Upper lobe of right lung (tissue), 1 donor: ENCODE results near the gene TRABD2B. TPM values are rescaled to one million over a fixed set of nuclear protein-coding genes. Genes with fewer than 3 reads are reported as not detected.

Experiments
- ATAC-seq: fragments of 200-7000 bp; cut with Tn5 transposase; one replicate; pipeline ENCODE4 v1.9.1; 2020; ENCODE audit warnings: mild to moderate bottlenecking, moderate library complexity
- DNase-seq: peaks from one replicate; pipeline ENCODE4 v3.0.0-alpha.2; 2020
- H3K27ac ChIP-seq: fragments of 200-600 bp; one replicate; pipeline ENCODE4 v1.8.0; 2022
- H3K27me3 ChIP-seq: fragments of 200-600 bp; one replicate; pipeline ENCODE4 v1.8.0; 2022; ENCODE audit warnings: mild to moderate bottlenecking
- H3K36me3 ChIP-seq: fragments of 200-600 bp; one replicate; pipeline ENCODE4 v1.8.0; 2022
- H3K4me1 ChIP-seq: fragments of 200-600 bp; one replicate; pipeline ENCODE4 v1.8.0; 2022
- H3K4me3 ChIP-seq: fragments of 200-600 bp; one replicate; pipeline ENCODE4 v1.8.0; 2022; ENCODE audit warnings: mild to moderate bottlenecking
- H3K9me3 ChIP-seq: fragments of 200-600 bp; one replicate; pipeline ENCODE4 v1.8.0; 2022
- CTCF ChIP-seq: fragments of 200-600 bp; IDR thresholded peaks from one replicate; pipeline ENCODE4 v1.8.0; 2022; ENCODE audit warnings: antibody characterized with exemption
- intact Hi-C: fragments of 100-400 bp; cut with DNase I; formaldehyde crosslinking; loops from one replicate; pipeline ENCODE4 v1.11.0; 2022
- total RNA-seq: library from RNA; stranded (reverse); fragmentation: NEBNext Ultra II Directional; extraction: Animal tissue kit (Norgen Biotek cat#: 25700); gene quantifications from one replicate; pipeline ENCODE4 v1.2.1, GENCODE V29; 2021
- donor health status: DM: no; HTN: yes; CAD: no; lungs with severe emphysema.

TRABD2B gene
- total RNA-seq, 1 donor from 2014 or later: 1.2 TPM

DNA sequence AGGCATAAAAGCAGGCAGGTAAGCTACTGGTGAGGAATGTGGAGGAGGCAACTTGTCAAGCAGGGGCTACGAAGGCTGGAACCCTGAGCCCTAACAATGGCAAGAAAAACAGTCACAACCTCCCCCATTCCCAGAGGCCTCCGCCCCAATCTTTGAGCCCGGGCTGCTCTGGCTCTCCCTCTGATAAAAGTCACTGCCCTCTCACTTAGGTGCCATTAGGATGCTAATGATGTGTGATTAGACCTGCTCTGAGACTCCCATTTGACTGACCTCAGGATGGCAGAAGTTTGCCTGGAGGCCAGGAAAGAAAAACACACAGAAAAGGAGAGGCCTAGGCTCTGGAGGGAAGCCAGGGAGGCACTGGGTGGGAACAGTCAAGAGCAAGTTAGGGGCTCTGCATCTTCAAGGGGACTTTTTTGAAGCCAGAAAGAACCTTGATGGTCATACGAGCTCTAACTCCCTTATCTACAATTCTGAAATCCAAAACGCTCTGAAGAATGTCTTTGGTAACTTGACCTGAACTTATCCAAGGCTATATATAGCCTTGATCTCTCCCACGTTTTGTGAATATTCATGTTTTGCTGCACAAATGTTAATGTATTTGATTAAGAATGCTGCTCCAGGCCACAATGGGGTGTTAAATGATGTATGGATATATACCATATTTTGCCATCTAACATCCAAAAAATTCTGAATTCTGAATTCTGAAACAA is 98.9 kb downstream of the TRABD2B start:
- no peak for TF ChIP-seq CTCF
- H3K4me3 ChIP-seq: no peak overlapping the region
- DNase-seq (no peak), ATAC-seq (no peak)
- no peak overlapping the region for H3K27ac ChIP-seq
- intact Hi-C loops: no loop called here
- no peaks in the 10 kb centered on the region for H3K36me3 ChIP-seq
- H3K4me1 ChIP-seq: no peaks in the 10 kb centered on the region
- H3K9me3 ChIP-seq: no peaks in the 10 kb centered on the region
- no peaks in the 10 kb centered on the region for H3K27me3 ChIP-seq

DNA sequence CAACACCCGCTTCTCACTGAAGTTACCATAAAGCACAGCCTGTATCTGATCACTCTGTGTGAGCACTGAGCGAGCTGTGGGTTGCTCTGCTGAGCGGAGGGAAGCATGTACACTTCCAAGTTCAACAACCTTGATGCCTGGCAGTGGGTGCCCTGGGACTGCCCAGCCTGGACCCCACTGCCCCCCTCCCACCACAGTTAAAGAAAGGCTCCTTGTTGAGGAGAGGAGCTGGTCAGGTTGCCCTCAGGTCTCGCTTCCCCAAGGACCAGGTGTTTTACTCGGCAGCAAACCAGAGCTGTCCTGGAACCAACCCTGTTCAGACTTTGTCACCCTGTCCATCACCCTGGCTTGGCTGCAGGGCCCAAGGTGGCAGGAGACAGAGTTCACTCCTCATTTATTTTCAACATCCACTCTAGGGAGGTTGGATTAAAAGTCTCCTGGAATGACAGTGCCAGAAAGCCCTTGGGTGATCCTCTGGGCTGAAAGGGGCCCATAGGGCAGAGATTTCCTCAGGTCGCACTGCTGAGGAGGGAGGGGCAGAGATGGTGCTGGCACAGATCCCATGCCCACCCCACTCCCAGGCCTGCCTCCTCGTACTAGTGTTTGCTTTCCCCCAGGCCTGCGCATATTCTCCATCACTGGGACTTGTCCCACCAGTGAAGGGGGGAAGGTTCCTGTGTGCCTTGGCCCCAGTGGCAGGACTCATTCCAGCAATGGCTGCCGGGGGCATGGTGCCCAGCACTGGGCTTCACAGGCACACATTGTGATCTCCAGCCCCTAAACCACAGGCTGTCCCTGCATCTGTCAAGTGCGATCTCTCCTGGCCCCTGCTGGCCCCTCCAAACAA is 101.7 kb downstream of the TRABD2B start:
- no peak overlapping the region for H3K27ac ChIP-seq
- H3K9me3 ChIP-seq: no peaks in the 10 kb centered on the region
- ATAC-seq (no peak), DNase-seq (no peak)
- H3K36me3 ChIP-seq: no peaks in the 10 kb centered on the region
- no peak for TF ChIP-seq CTCF
- intact Hi-C loops: no loop called here
- H3K27me3 ChIP-seq: no peaks in the 10 kb centered on the region
- no peaks in the 10 kb centered on the region for H3K4me1 ChIP-seq
- H3K4me3 ChIP-seq: no peak overlapping the region

DNA sequence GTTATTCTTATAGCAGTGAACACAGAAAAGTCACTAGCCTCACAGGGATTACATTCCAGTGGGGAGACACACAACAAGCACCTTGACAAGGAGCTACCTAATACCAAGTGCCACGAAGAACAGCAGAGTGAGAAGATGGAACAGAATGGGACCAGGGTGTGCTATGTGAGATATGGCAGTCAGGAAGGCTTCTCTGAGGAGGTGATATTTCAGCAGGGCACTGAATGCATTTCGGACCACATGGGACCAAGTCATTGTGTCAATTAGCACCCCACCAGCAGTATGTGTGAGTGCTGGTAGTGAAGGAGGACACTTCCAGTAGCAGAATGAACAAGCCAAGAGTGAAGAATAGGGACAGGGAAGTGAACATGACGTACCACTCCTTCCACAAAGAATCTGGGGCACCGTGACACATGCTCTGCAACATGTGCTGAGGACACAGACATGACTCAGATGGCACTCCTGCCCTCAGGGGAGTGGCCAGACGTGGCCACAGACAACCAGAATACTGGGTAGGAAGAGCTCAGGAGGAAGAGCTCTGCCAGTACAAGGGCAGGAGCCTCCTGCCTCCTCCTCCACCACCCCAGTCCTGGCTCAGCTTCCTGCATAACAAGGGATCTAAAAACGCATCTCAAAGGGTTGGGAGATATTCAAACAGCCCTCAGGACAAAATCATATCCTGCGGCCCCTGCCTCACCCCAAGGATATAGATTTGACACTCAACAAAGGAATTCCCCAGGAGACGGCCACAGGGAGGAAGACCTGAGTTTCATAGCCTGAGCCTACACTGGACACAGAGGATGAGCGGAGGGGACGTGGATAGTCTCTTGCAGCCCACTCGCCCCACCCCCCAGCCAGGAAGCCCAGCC is 102.5 kb downstream of the TRABD2B start:
- no peaks in the 10 kb centered on the region for H3K27me3 ChIP-seq
- no peak overlapping the region for H3K4me3 ChIP-seq
- TF ChIP-seq CTCF: no peak
- no peaks in the 10 kb centered on the region for H3K4me1 ChIP-seq
- H3K27ac ChIP-seq: no peak overlapping the region
- no peak for DNase-seq
- peak; percentile 82 for ATAC-seq
- intact Hi-C loops: no loop called here
- H3K36me3 ChIP-seq: no peaks in the 10 kb centered on the region
- H3K9me3 ChIP-seq: no peaks in the 10 kb centered on the region

- H3K4me3 ChIP-seq: no peak overlapping the region
- no peaks in the 10 kb centered on the region for H3K9me3 ChIP-seq
- ATAC-seq (peak; percentile 28), DNase-seq (no peak)
- no peaks in the 10 kb centered on the region for H3K36me3 ChIP-seq
- TF ChIP-seq CTCF: no peak
- intact Hi-C loops: no loop called here
- H3K4me1 ChIP-seq: no peaks in the 10 kb centered on the region
- no peak overlapping the region for H3K27ac ChIP-seq
- H3K27me3 ChIP-seq: no peaks in the 10 kb centered on the region
Observed at GRCh38 chr1:47893412-47893811, 103.8 kb downstream of the TRABD2B start.

- intact Hi-C loops: no loop called here
- no peaks in the 10 kb centered on the region for H3K4me1 ChIP-seq
- no peak overlapping the region for H3K27ac ChIP-seq
- no peak overlapping the region for H3K4me3 ChIP-seq
- ATAC-seq: no peak
- H3K9me3 ChIP-seq: no peaks in the 10 kb centered on the region
- DNase-seq: no peak
- no peaks in the 10 kb centered on the region for H3K27me3 ChIP-seq
- TF ChIP-seq CTCF: no peak
- no peaks in the 10 kb centered on the region for H3K36me3 ChIP-seq
Observed at GRCh38 chr1:47890779-47891178, 106.4 kb downstream of the TRABD2B start.
